Natural killer cell treated with Interleukin-12 subunit alpha and Interleukin-12 subunit beta and Interleukin-15 and Interleukin-18, amount 100 ng/mL, for 72 hours (primary cell): ENCODE results near the gene NFYC. TPM values are rescaled to one million over a fixed set of nuclear protein-coding genes. Genes with fewer than 3 reads are reported as not detected.

Experiments
- ATAC-seq, 2 donors: fragments of 150-1000 bp; cut with Tn5 transposase in 1 of 2; sonication (Bioruptor Pico), chemical (Tn5 transposase) in 1 of 2; 2 replicates each; pipeline ENCODE4 v1.10.0; 2021
- DNase-seq: peaks from one replicate; pipeline ENCODE4 v3.0.0; 2022; ENCODE audit warnings: low spot score
- H3K27ac Mint-ChIP-seq, 2 donors: 1 replicate in 1 of 2; 2 replicates in 1 of 2; pipeline ENCODE4 v1.8.0; 2022; ENCODE audit warnings: mixed read lengths in 2 of 2, mild to moderate bottlenecking in 1 of 2, moderate library complexity in 1 of 2
- H3K27me3 Mint-ChIP-seq, 2 donors: 1 replicate in 1 of 2; 2 replicates in 1 of 2; pipeline ENCODE4 v1.8.0; 2022; ENCODE audit warnings: mixed read lengths in 2 of 2
- H3K36me3 Mint-ChIP-seq: one replicate; pipeline ENCODE4 v1.8.0; 2022; ENCODE audit warnings: mixed read lengths
- H3K4me1 Mint-ChIP-seq, 2 donors: 1 replicate in 1 of 2; 2 replicates in 1 of 2; pipeline ENCODE4 v1.8.0; 2022; ENCODE audit warnings: low read depth in 2 of 2, mixed read lengths in 2 of 2, mild to moderate bottlenecking in 1 of 2
- H3K4me3 Mint-ChIP-seq: one replicate; pipeline ENCODE4 v1.8.0; 2022; ENCODE audit warnings: mixed read lengths
- H3K9me3 Mint-ChIP-seq: 2 replicates; pipeline ENCODE4 v1.8.0; 2022; ENCODE audit warnings: mixed read lengths
- total RNA-seq, 2 donors: library from RNA; stranded (reverse); gene quantifications; one replicate each; pipeline ENCODE4 v1.2.3, GENCODE V29; 2022

The NFYC gene
- total RNA-seq, 2 donors from 2014 or later: 56.7 to 80.3 TPM

GRCh38 chr1:40806731-40807695 lies 115.5 kb downstream of the NFYC start:
- Mint-ChIP-seq H3K9me3 (no peaks in the 10 kb centered on the region), H3K4me3 (no peak overlapping the region), H3K27ac (no peak overlapping the region), H3K27me3 (peaks cover 0 to 10% of the 10 kb centered on the region in 2 donors), H3K4me1 (peaks cover 9 to 11% of the 10 kb centered on the region in 2 donors), H3K36me3 (no peaks in the 10 kb centered on the region)
- DNase-seq (no peak), ATAC-seq (no peak)

DNA sequence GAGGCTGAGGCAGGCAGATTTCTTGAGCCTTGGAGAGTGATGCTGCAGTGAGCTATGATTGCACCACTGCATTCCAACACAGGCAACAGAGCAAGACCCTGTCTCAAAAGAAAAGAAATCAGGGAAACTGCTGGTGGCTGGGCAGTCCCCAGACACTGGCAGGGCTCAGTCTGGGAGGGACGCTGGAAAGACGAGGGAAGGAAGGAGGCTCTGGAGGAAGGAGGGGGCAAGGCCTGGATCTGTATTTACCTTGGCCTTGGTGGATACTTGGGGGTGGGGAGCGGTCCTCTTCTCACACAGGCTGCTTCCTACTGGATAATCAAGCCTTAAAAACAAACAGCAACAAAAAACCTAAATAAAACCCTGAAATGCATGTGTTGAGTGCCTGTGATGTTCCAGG lies 116.5 kb downstream of the NFYC start:
- H3K4me3 Mint-ChIP-seq: no peak overlapping the region
- ATAC-seq (no peak), DNase-seq (no peak)
- peaks cover 0 to 11% of the 10 kb centered on the region in 2 donors for H3K27me3 Mint-ChIP-seq
- H3K9me3 Mint-ChIP-seq: no peaks in the 10 kb centered on the region
- no peak overlapping the region for H3K27ac Mint-ChIP-seq
- no peaks in the 10 kb centered on the region for H3K36me3 Mint-ChIP-seq
- H3K4me1 Mint-ChIP-seq: peaks cover 6 to 10% of the 10 kb centered on the region in 2 donors

DNA sequence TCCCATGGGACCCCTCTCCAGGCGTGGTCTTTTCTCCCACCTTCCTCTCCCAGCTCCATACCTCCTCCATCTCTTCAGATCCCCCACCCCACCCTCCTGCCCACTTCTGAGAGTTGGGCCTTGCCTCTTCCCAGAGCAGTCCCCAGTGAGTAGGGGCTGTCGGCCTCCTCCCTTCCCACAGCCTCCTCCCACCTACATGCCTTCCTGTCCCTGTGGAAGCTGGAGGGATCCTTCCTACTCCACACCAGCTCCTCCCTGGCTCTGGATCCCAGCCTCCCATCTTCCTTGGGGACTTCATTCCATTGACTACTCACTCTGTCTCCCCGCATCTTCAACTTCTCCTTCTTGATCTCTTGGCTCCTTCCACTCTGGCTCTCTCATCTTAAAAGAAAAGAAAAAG lies 116.9 kb downstream of the NFYC start:
- no peak for ATAC-seq
- Mint-ChIP-seq H3K27me3 (peaks cover 0 to 14% of the 10 kb centered on the region in 2 donors), H3K4me3 (no peak overlapping the region), H3K4me1 (peaks cover 6 to 10% of the 10 kb centered on the region in 2 donors), H3K36me3 (no peaks in the 10 kb centered on the region), H3K27ac (peak overlapping the region in 1 of 2 donors; percentile 56), H3K9me3 (no peaks in the 10 kb centered on the region)
- DNase-seq: no peak

- Mint-ChIP-seq H3K36me3 (no peaks in the 10 kb centered on the region), H3K4me3 (no peak overlapping the region), H3K4me1 (peaks cover 6 to 10% of the 10 kb centered on the region in 2 donors), H3K27ac (peak overlapping the region; percentile 13 to 56), H3K9me3 (no peaks in the 10 kb centered on the region), H3K27me3 (peaks cover 0 to 14% of the 10 kb centered on the region in 2 donors)
- ATAC-seq (no peak), DNase-seq (no peak)
Measured at GRCh38 chr1:40808909-40809308, 117.4 kb downstream of the NFYC start.

DNA sequence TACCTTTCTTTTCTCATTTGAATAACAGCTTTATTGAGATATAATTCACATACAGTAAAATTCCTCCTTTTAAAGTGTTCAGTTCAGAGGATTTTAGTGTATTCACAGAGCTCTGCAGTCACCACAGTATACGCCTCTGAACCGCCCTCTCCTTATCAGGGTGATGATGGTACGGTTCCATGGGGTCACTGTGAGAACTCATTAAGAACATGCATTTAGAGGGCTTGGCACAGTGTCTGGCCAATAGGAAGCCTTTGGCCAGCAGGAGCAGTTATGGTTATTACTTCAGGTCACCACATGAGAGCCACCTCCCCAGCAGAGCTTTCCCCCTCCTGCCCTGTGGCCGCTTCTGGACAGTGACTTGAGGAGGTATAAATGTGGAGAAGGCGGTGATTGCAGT lies 119.4 kb downstream of the NFYC start:
- no peak overlapping the region for H3K4me3 Mint-ChIP-seq
- no peak for ATAC-seq
- H3K4me1 Mint-ChIP-seq: peaks cover 6 to 10% of the 10 kb centered on the region in 2 donors
- H3K27ac Mint-ChIP-seq: no peak overlapping the region
- no peaks in the 10 kb centered on the region for H3K36me3 Mint-ChIP-seq
- H3K9me3 Mint-ChIP-seq: no peaks in the 10 kb centered on the region
- DNase-seq: no peak
- H3K27me3 Mint-ChIP-seq: peaks cover 0 to 14% of the 10 kb centered on the region in 2 donors

GRCh38 chr1:40815420-40815819 lies 123.9 kb downstream of the NFYC start:
- ATAC-seq (no peak), DNase-seq (no peak)
- Mint-ChIP-seq H3K27me3 (peaks cover 0 to 8% of the 10 kb centered on the region in 2 donors), H3K36me3 (no peaks in the 10 kb centered on the region), H3K27ac (no peak overlapping the region), H3K4me1 (peaks cover 0 to 5% of the 10 kb centered on the region in 2 donors), H3K9me3 (no peaks in the 10 kb centered on the region), H3K4me3 (no peak overlapping the region)

- Mint-ChIP-seq H3K4me1 (peaks cover 0 to 5% of the 10 kb centered on the region in 2 donors), H3K27ac (no peak overlapping the region), H3K27me3 (peaks cover 0 to 7% of the 10 kb centered on the region in 2 donors), H3K4me3 (peak overlapping the region; percentile 64), H3K36me3 (no peaks in the 10 kb centered on the region), H3K9me3 (no peaks in the 10 kb centered on the region)
- ATAC-seq (peak in 1 of 2 donors; percentile 55), DNase-seq (no peak)
Measured at GRCh38 chr1:40817791-40818263, 126.3 kb downstream of the NFYC start.

GRCh38 chr1:40818264-40818961 lies 126.9 kb downstream of the NFYC start:
- no peaks in the 10 kb centered on the region for H3K9me3 Mint-ChIP-seq
- ATAC-seq (peak; percentile 96 to 97), DNase-seq (peak; percentile 81)
- no peak overlapping the region for H3K27ac Mint-ChIP-seq
- peaks cover 0 to 5% of the 10 kb centered on the region in 2 donors for H3K4me1 Mint-ChIP-seq
- H3K27me3 Mint-ChIP-seq: peaks cover 0 to 3% of the 10 kb centered on the region in 2 donors
- H3K4me3 Mint-ChIP-seq: peak overlapping the region; percentile 64
- H3K36me3 Mint-ChIP-seq: no peaks in the 10 kb centered on the region

GRCh38 chr1:40819101-40819500 lies 127.6 kb downstream of the NFYC start:
- H3K4me3 Mint-ChIP-seq: peak overlapping the region; percentile 32
- H3K36me3 Mint-ChIP-seq: no peaks in the 10 kb centered on the region
- peaks cover 0 to 3% of the 10 kb centered on the region in 2 donors for H3K27me3 Mint-ChIP-seq
- no peaks in the 10 kb centered on the region for H3K9me3 Mint-ChIP-seq
- ATAC-seq: no peak
- no peak overlapping the region for H3K27ac Mint-ChIP-seq
- DNase-seq: no peak
- peaks cover 0 to 5% of the 10 kb centered on the region in 2 donors for H3K4me1 Mint-ChIP-seq

- Mint-ChIP-seq H3K27ac (no peak overlapping the region), H3K9me3 (no peaks in the 10 kb centered on the region), H3K36me3 (no peaks in the 10 kb centered on the region), H3K4me1 (peaks cover 5 to 11% of the 10 kb centered on the region in 2 donors), H3K4me3 (no peak overlapping the region), H3K27me3 (peaks cover 0 to 3% of the 10 kb centered on the region in 2 donors)
- DNase-seq (no peak), ATAC-seq (no peak)
Measured at GRCh38 chr1:40820251-40820797, 128.8 kb downstream of the NFYC start.

Other genes starting within 250 kb of the NFYC start
- gene ZFP69B, start 241.2 kb upstream of the NFYC start, total RNA-seq: 1 to 10 TPM; 4.0 to 6.2 TPM
- gene ZFP69, start 214.4 kb upstream of the NFYC start, total RNA-seq: 1 to 10 TPM; 4.3 to 4.5 TPM
- gene EXO5, start 182.9 kb upstream of the NFYC start, total RNA-seq: 10 to 100 TPM; 13.1 to 14.2 TPM
- 1 to 10 TPM; 6.6 to 9.3 TPM for gene ZNF684, start 160.1 kb upstream of the NFYC start, total RNA-seq
- 1 to 10 TPM in 1 of 2 donors, under 1 TPM in 1; 0.62 to 2.0 TPM for gene RIMS3, start 26.0 kb upstream of the NFYC start, total RNA-seq
- gene KCNQ4, start 92.1 kb downstream of the NFYC start, total RNA-seq: under 1 TPM; 0.24 to 0.56 TPM
- gene CITED4, start 170.7 kb downstream of the NFYC start, total RNA-seq: 1 to 10 TPM; 2.5 to 3.5 TPM